Mesendoderm (in vitro differentiated cells): ENCODE measurements around the gene CYGB.

ENCODE experiments used
- DNase-seq: peaks from one replicate; pipeline ENCODE4 v3.0.0; 2013
- H2AK5ac ChIP-seq: 2 replicates; pipeline ENCODE4 v1.6.1; 2013; ENCODE audit warnings: low read length, inconsistent platforms
- H2BK120ac ChIP-seq: 2 replicates; pipeline ENCODE4 v1.6.1; 2013; ENCODE audit warnings: low read depth, mild to moderate bottlenecking, low read length, moderate library complexity, mixed read lengths
- H2BK15ac ChIP-seq: replicated peaks from 2 replicates; pipeline ENCODE4 v1.6.1; 2013; ENCODE audit warnings: low read depth, mild to moderate bottlenecking, moderate library complexity
- H2BK5ac ChIP-seq: 2 replicates; pipeline ENCODE4 v1.6.1; 2013; ENCODE audit warnings: low read length, inconsistent platforms
- H3K18ac ChIP-seq: 2 replicates; pipeline ENCODE4 v1.6.1; 2013; ENCODE audit warnings: mild to moderate bottlenecking, low read length, mixed read lengths
- H3K23ac ChIP-seq: one replicate; pipeline ENCODE4 v1.6.1; 2013; ENCODE audit warnings: low read length
- H3K27ac ChIP-seq: 2 replicates; pipeline ENCODE4 v1.5.1; 2013; ENCODE audit warnings: low read depth, mild to moderate bottlenecking, inconsistent platforms, low read length, moderate library complexity
- H3K27me3 ChIP-seq: 2 replicates; pipeline ENCODE4 v1.6.1; 2013; ENCODE audit warnings: low read length, control low read depth, mild to moderate bottlenecking, inconsistent platforms; ENCODE audit not compliant: insufficient read depth, poor library complexity
- H3K36me3 ChIP-seq: 2 replicates; pipeline ENCODE4 v1.6.1; 2013; ENCODE audit warnings: low read length, inconsistent platforms; ENCODE audit not compliant: control insufficient read depth, insufficient read depth
- H3K4ac ChIP-seq: one replicate; pipeline ENCODE4 v1.6.1; 2013; ENCODE audit warnings: low read depth, mild to moderate bottlenecking, low read length, moderate library complexity
- H3K4me1 ChIP-seq: 2 replicates; pipeline ENCODE4 v1.6.1; 2013; ENCODE audit warnings: low read depth, low read length, inconsistent platforms; ENCODE audit not compliant: control insufficient read depth
- H3K4me2 ChIP-seq: 2 replicates; pipeline ENCODE4 v1.6.1; 2013; ENCODE audit warnings: low read length
- H3K4me3 ChIP-seq: 2 replicates; pipeline ENCODE4 v1.5.1; 2013; ENCODE audit warnings: mild to moderate bottlenecking, low read length
- H3K56ac ChIP-seq: one replicate; pipeline ENCODE4 v1.6.1; 2013; ENCODE audit warnings: low read length
- H3K79me1 ChIP-seq: 2 replicates; pipeline ENCODE4 v1.6.1; 2013; ENCODE audit warnings: low read length, inconsistent platforms
- H3K79me2 ChIP-seq: 2 replicates; pipeline ENCODE4 v1.6.1; 2013; ENCODE audit warnings: mild to moderate bottlenecking, low read length; ENCODE audit not compliant: control insufficient read depth, insufficient read depth
- H3K9ac ChIP-seq: 2 replicates; pipeline ENCODE4 v1.6.1; 2013; ENCODE audit warnings: low read length, inconsistent platforms
- H4K5ac ChIP-seq: one replicate; pipeline ENCODE4 v1.6.1; 2013; ENCODE audit warnings: low read length
- H4K8ac ChIP-seq: one replicate; pipeline ENCODE4 v1.6.1; 2013; ENCODE audit warnings: low read depth, mild to moderate bottlenecking, control low read depth, low read length, moderate library complexity
- WGBS: extraction: QIAGEN DNeasy Blood & Tissue Kit; methylation state at CpG from one replicate; pipeline ENCODE4 v1.1.7; 2013; ENCODE audit warnings: low lambda C conversion rate, missing lambda C conversion rate; ENCODE audit not compliant: insufficient coverage; ENCODE audit errors: extremely low coverage; 5-methylcytosine and 5-hydroxymethylcytosine counted together

Gene CYGB

DNA sequence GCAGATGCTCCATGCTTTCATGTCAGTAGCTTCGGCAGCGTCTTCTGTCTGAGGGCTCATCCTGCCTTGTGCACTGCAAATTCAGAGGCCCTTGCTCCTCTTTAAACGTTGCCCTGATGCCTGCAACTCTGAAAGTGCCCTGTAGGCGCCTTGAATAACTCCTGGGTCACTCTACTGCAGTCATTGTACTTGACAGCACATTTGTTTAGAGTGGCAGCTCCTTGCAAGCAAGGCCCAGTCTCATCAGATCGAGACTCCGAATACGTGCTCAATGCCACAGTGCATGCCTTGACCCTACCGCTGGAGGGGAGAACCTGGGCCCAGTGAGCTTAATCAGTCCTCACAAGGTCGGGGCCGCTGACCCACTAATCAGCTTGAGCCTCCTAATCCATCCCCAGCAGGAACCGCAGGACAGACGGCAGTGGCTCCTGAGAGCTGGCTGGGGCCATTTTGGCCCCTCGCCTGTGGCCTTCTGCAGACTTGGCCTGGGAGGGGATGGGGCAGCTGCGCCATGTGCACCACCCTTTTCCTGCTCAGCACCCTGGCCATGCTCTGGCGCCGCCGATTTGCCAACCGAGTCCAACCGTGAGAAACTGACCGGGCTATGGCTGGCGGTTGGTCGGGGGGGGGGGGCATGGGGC is 2.2 kb upstream of the CYGB start, which contains the start of gene PRCD:
Gene PRCD (plus strand): TSS at position 414 of the 641 bp plus-strand sequence. CDS start 98 bp downstream, at position 512.
- H3K23ac ChIP-seq: no peak within 1 kb of the TSS
- H4K5ac ChIP-seq: no peak within 1 kb of the TSS
- no peak within 1 kb of the TSS for H3K4ac ChIP-seq
- H3K18ac ChIP-seq: no peak within 1 kb of the TSS
- no peak within 1 kb of the TSS for H2BK120ac ChIP-seq
- H3K27ac ChIP-seq: no peak within 1 kb of the TSS
- no peak within 1 kb of the TSS for H2BK15ac ChIP-seq
- peaks cover 18% of the 10 kb centered on the region for H3K4me1 ChIP-seq
- no peaks in the 10 kb centered on the region for H3K79me2 ChIP-seq
- H3K36me3 ChIP-seq: no peaks in the 10 kb centered on the region
- H3K9ac ChIP-seq: peak within 1 kb of the TSS; percentile 62
- H2BK5ac ChIP-seq: no peak within 1 kb of the TSS
- peaks cover 1% of the 10 kb centered on the region for H3K27me3 ChIP-seq
- H3K79me1 ChIP-seq: no peaks in the 10 kb centered on the region
- no CpG with 5 or more reads among the region's 22 CpGs for WGBS
- H2AK5ac ChIP-seq: no peak within 1 kb of the TSS
- DNase-seq: peak; percentile 71
- H3K56ac ChIP-seq: peak within 1 kb of the TSS; percentile 88
- H3K4me2 ChIP-seq: peak within 1 kb of the TSS; percentile 69
- H4K8ac ChIP-seq: no peak within 1 kb of the TSS
- no peak within 1 kb of the TSS for H3K4me3 ChIP-seq

DNA sequence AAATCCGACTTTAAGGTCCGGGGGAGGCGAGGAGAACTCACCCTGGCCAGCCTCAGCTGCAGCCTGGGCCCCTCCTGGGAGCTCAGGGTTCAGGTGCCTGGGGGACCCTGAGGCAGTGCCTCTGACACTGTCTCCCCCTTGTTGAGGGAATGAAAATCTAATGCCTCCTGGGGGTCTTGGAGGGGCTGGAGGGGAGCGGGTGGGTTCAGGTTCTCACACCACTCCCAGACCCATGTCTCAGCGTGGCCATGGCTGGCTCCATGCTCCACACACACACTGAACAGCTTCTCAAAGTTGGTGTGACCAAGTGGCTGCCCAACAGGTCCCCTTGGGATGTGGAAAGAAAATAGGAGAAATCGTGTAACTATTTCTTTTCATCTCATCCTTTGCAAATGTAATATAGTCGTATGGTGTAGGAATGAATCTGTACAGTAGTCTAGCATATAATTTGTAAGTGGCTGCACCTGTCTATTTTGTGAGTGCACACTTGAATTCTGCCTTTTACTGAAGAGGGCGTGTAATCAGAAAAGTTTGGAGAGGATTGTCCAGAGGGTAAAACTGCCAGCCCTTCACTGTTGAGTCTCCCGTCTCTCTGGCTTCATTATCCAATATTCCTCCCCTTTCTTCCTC is 1.5 kb upstream of the CYGB start:
- H3K27ac ChIP-seq: no peak overlapping the region
- H2AK5ac ChIP-seq: no peak overlapping the region
- no peaks in the 10 kb centered on the region for H3K79me1 ChIP-seq
- no peaks in the 10 kb centered on the region for H3K36me3 ChIP-seq
- no peak overlapping the region for H2BK120ac ChIP-seq
- H3K4me1 ChIP-seq: peaks cover 14% of the 10 kb centered on the region
- H3K18ac ChIP-seq: no peak overlapping the region
- H3K9ac ChIP-seq: no peak overlapping the region
- H2BK5ac ChIP-seq: no peak overlapping the region
- H3K79me2 ChIP-seq: no peaks in the 10 kb centered on the region
- H3K27me3 ChIP-seq: peaks cover 1% of the 10 kb centered on the region
- no peak overlapping the region for H4K8ac ChIP-seq
- no peak overlapping the region for H3K4me2 ChIP-seq
- WGBS: no CpG with 5 or more reads among the region's 9 CpGs
- H3K4me3 ChIP-seq: no peak overlapping the region
- no peak overlapping the region for H2BK15ac ChIP-seq
- H3K23ac ChIP-seq: no peak overlapping the region
- peak overlapping the region; percentile 87 for H3K56ac ChIP-seq
- H3K4ac ChIP-seq: no peak overlapping the region
- DNase-seq: no peak
- H4K5ac ChIP-seq: no peak overlapping the region

DNA sequence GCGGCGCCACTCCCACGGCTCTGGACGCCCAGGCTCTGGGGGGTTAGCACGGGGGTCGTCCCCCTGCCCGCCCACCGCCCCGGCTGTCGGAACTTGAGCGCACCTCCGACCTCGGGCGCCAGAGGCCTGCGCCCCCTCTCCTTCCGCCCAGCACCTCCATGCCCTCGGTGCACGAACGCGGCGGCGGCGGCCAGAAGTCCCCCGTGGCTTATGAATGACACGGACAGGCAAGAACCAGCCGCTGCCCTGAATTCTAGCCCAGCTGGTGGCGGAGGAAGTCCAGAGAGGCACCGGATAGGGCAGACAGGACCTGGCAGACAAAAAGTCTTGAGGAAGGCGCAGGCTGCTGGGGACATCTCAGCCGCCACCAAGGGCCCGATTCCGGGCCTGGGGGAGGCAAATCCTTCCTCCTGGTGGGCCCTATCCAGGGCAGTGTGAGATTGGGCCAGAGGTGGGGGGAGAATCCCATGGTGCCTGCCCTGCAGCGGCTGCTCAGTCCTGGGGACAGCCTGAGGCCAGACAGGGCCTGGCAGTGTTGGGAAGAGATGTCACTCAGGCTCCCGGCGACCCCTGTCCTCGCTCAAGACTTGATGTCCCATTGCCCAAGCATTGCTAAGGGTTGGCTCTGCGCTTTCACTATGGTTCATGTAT is 897 bp upstream of the CYGB start:
- no peaks in the 10 kb centered on the region for H3K79me1 ChIP-seq
- H3K23ac ChIP-seq: peak overlapping the region; percentile 30
- H3K36me3 ChIP-seq: no peaks in the 10 kb centered on the region
- peak overlapping the region; percentile 75 for H3K18ac ChIP-seq
- peak overlapping the region; percentile 10 for H3K4ac ChIP-seq
- no peak overlapping the region for H4K5ac ChIP-seq
- no peak overlapping the region for H2BK120ac ChIP-seq
- no CpG with 5 or more reads among the region's 37 CpGs for WGBS
- H3K9ac ChIP-seq: peak overlapping the region; percentile 56
- peak overlapping the region; percentile 37 for H3K4me2 ChIP-seq
- no peak overlapping the region for H2BK5ac ChIP-seq
- no peak overlapping the region for H2AK5ac ChIP-seq
- no peaks in the 10 kb centered on the region for H3K79me2 ChIP-seq
- no peak overlapping the region for H4K8ac ChIP-seq
- H3K27ac ChIP-seq: no peak overlapping the region
- H3K4me1 ChIP-seq: peaks cover 10% of the 10 kb centered on the region
- H3K56ac ChIP-seq: peak overlapping the region; percentile 87
- peak overlapping the region; percentile 29 for H3K4me3 ChIP-seq
- no peak overlapping the region for H2BK15ac ChIP-seq
- DNase-seq: peak; percentile 40
- peaks cover 1% of the 10 kb centered on the region for H3K27me3 ChIP-seq

DNA sequence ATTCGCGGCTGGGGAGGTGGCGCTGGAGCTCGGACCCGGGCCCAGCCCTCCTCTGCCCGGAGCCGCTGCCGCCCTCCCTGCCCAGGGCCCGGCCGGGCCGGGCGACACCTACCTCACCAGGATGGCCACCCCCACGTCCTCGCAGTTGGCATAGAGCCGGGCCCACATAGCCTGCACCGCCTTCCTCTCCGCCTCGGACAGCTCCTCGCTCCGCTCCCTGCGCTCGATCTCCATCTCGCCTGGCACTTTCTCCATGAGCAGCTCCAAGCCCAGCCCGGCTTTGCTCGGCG is 276 bp downstream of the CYGB start:
- H2AK5ac ChIP-seq: no peak overlapping the region
- no peak overlapping the region for H3K23ac ChIP-seq
- H3K36me3 ChIP-seq: no peaks in the 10 kb centered on the region
- peak overlapping the region; percentile 64 for H3K9ac ChIP-seq
- no peak overlapping the region for H2BK120ac ChIP-seq
- peaks cover 5% of the 10 kb centered on the region for H3K4me1 ChIP-seq
- peak; percentile 45 for DNase-seq
- no peaks in the 10 kb centered on the region for H3K79me1 ChIP-seq
- no peak overlapping the region for H4K5ac ChIP-seq
- H3K27me3 ChIP-seq: peaks cover 1% of the 10 kb centered on the region
- H4K8ac ChIP-seq: no peak overlapping the region
- H2BK15ac ChIP-seq: no peak overlapping the region
- H3K4ac ChIP-seq: no peak overlapping the region
- peak overlapping the region; percentile 45 for H3K4me2 ChIP-seq
- peak overlapping the region; percentile 44 for H3K18ac ChIP-seq
- no peak overlapping the region for H3K27ac ChIP-seq
- peak overlapping the region; percentile 87 for H3K56ac ChIP-seq
- no peaks in the 10 kb centered on the region for H3K79me2 ChIP-seq
- H3K4me3 ChIP-seq: peak overlapping the region; percentile 9
- H2BK5ac ChIP-seq: no peak overlapping the region
- WGBS: no CpG with 5 or more reads among the region's 26 CpGs

DNA sequence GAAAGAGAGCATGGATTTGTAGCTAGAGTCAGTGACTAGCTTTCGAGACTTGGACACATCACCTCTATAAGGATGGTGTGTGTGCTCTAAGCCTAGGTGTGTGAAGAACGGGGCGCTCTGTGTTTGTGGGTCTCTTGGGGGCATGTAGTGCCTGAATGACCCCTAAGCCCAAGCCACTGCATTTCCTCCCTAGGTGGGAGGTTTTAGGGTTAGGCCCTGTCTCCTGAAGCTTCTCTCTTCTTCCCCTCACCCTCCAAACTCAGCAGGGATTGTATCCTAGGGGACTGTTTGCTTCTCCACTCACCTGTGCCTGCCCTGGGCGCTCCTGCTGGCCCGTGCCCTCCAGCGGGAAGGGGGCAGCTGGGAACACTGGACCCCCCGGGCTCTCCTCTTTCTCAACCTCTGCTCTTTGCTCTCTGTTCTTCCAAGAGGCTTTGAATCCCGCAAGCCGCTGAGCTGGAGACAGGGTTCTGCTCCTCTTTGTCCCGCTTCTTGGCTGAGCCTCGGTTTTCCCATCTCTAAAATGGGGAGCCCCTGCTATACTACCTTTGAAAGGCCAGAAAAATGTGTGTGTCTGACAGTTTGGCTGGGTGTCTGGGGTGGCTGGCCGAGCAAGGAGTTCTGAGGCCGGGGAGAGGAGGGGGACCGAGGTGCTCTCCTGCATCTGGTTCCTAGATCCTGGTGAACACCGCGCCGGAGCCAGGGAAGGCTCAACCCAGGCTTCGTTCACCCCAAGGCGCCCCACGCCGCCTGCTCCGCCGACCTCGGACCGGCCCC is 810 bp downstream of the CYGB start:
- WGBS: no CpG with 5 or more reads among the region's 25 CpGs
- no peak overlapping the region for H3K4me3 ChIP-seq

More for the DNA sequence above, 810 bp downstream of the CYGB start:
- Histone ChIP-seq H3K36me3 (no peaks in the 10 kb centered on the region), H3K79me1 (no peaks in the 10 kb centered on the region), H4K5ac (no peak overlapping the region), H3K79me2 (no peaks in the 10 kb centered on the region), H3K4me2 (peak overlapping the region; percentile 45), H3K4ac (no peak overlapping the region), H2BK15ac (no peak overlapping the region), H3K56ac (peak overlapping the region; percentile 87), H4K8ac (no peak overlapping the region), H3K18ac (peak overlapping the region; percentile 44), H2BK5ac (no peak overlapping the region), H3K9ac (peak overlapping the region; percentile 64), H3K27me3 (peaks cover 1% of the 10 kb centered on the region), H3K4me1 (peaks cover 5% of the 10 kb centered on the region), H3K27ac (no peak overlapping the region), H2AK5ac (no peak overlapping the region), H2BK120ac (no peak overlapping the region), H3K23ac (no peak overlapping the region)
- no peak for DNase-seq
